Astrocyte (in vitro differentiated cells and primary cell): ENCODE data around the gene SH3BP5L. TPM values are rescaled to one million over a fixed set of nuclear protein-coding genes. Genes with fewer than 3 reads are reported as not detected.

Source experiments
- DNase-seq: peaks from one replicate; pipeline ENCODE4 v3.0.0-alpha.2; 2010; ENCODE audit warnings: low read depth
- FAIRE-seq: peaks from 2 replicates; lab custom pipeline; 2011; peaks lifted over from hg19 to GRCh38; lab: Jason Lieb, UNC
- H2AFZ ChIP-seq: 2 replicates; pipeline ENCODE4 v1.6.0; 2012; ENCODE audit warnings: low read depth, low read length, inconsistent platforms
- H3K27ac ChIP-seq: 2 replicates; pipeline ENCODE4 v1.5.1; 2011; ENCODE audit warnings: low read depth, low read length, inconsistent platforms
- H3K27me3 ChIP-seq: 2 replicates; pipeline ENCODE4 v1.6.0; 2011; ENCODE audit warnings: low read length, inconsistent platforms; ENCODE audit not compliant: insufficient read depth
- H3K36me3 ChIP-seq: 2 replicates; pipeline ENCODE4 v1.5.1; 2011; ENCODE audit warnings: low read length, inconsistent platforms; ENCODE audit not compliant: insufficient read depth
- H3K4me1 ChIP-seq: 2 replicates; pipeline ENCODE4 v1.5.1; 2011; ENCODE audit warnings: low read length, inconsistent platforms; ENCODE audit not compliant: insufficient read depth
- H3K4me2 ChIP-seq: 2 replicates; pipeline ENCODE4 v1.6.0; 2012; ENCODE audit warnings: low read length, inconsistent platforms
- H3K4me3 ChIP-seq: 2 replicates; pipeline ENCODE4 v1.5.1; 2011; ENCODE audit warnings: low read depth, mild to moderate bottlenecking, low read length, inconsistent platforms; ENCODE audit not compliant: insufficient read depth
- H3K79me2 ChIP-seq: 2 replicates; pipeline ENCODE4 v1.6.0; 2012; ENCODE audit warnings: mild to moderate bottlenecking, low read length, inconsistent platforms; ENCODE audit not compliant: insufficient read depth
- H3K9ac ChIP-seq: 2 replicates; pipeline ENCODE4 v1.6.0; 2012; ENCODE audit warnings: mild to moderate bottlenecking, low read length, inconsistent platforms
- H3K9me3 ChIP-seq: 2 replicates; pipeline ENCODE4 v1.5.1; 2012; ENCODE audit warnings: low read depth, mild to moderate bottlenecking, low read length, inconsistent platforms; ENCODE audit not compliant: insufficient read depth
- H4K20me1 ChIP-seq: 2 replicates; pipeline ENCODE4 v1.6.0; 2012; ENCODE audit warnings: low read length, inconsistent platforms; ENCODE audit not compliant: insufficient read depth
- H3K27ac Mint-ChIP-seq: one replicate; pipeline ENCODE4 v1.8.0; 2021; ENCODE audit warnings: mild to moderate bottlenecking, mixed read lengths; ENCODE audit not compliant: unreplicated experiment
- H3K27me3 Mint-ChIP-seq: one replicate; pipeline ENCODE4 v1.8.0; 2021; ENCODE audit warnings: low read depth, mixed read lengths; ENCODE audit not compliant: unreplicated experiment
- H3K36me3 Mint-ChIP-seq: one replicate; pipeline ENCODE4 v1.8.0; 2021; ENCODE audit warnings: low read depth, mixed read lengths; ENCODE audit not compliant: unreplicated experiment
- H3K4me1 Mint-ChIP-seq: one replicate; pipeline ENCODE4 v1.8.0; 2021; ENCODE audit warnings: low read depth, mixed read lengths; ENCODE audit not compliant: unreplicated experiment
- H3K4me3 Mint-ChIP-seq: one replicate; pipeline ENCODE4 v1.8.0; 2021; ENCODE audit warnings: mild to moderate bottlenecking, moderate library complexity, mixed read lengths; ENCODE audit not compliant: unreplicated experiment
- H3K9me3 Mint-ChIP-seq: one replicate; pipeline ENCODE4 v1.8.0; 2021; ENCODE audit warnings: mild to moderate bottlenecking, mixed read lengths; ENCODE audit not compliant: unreplicated experiment
- EZH2 ChIP-seq: IDR thresholded peaks from 2 replicates; pipeline ENCODE4 v1.6.1; 2012; ENCODE audit warnings: mild to moderate bottlenecking, low read length, inconsistent platforms; ENCODE audit not compliant: insufficient read depth
- total RNA-seq: library from RNA; stranded (reverse); gene quantifications from 2 replicates; pipeline ENCODE4 v1.2.1, GENCODE V29; 2021
- TF ChIP-seq, protein P1 (sequence below): IDR thresholded peaks from 2 replicates; pipeline ENCODE4 v1.5.1; 2011; ENCODE audit warnings: low read depth, mild to moderate bottlenecking, inconsistent platforms, low read length, moderate library complexity; ENCODE audit not compliant: insufficient read depth

SH3BP5L gene
- total RNA-seq, 1 donor from 2014 or later: 37.7 TPM

- H3K27me3 ChIP-seq: no peaks in the 10 kb centered on the region
- H4K20me1 ChIP-seq: peaks cover 62% of the 10 kb centered on the region
- H3K27me3 Mint-ChIP-seq: no peaks in the 10 kb centered on the region
- peaks cover 4% of the 10 kb centered on the region for H3K4me1 Mint-ChIP-seq
- H3K9me3 Mint-ChIP-seq: peaks cover 2% of the 10 kb centered on the region
- peaks cover 52% of the 10 kb centered on the region for H3K36me3 ChIP-seq
- no peak overlapping the region for H3K27ac ChIP-seq
- H2AFZ ChIP-seq: no peak overlapping the region
- H3K27ac Mint-ChIP-seq: no peak overlapping the region
- H3K4me2 ChIP-seq: no peak overlapping the region
- peaks cover 48% of the 10 kb centered on the region for H3K36me3 Mint-ChIP-seq
- no peak overlapping the region for H3K4me3 Mint-ChIP-seq
- peaks cover 10% of the 10 kb centered on the region for H3K4me1 ChIP-seq
- DNase-seq: no peak
- TF ChIP-seq EZH2: no peak
- TF ChIP-seq, protein P1, sequence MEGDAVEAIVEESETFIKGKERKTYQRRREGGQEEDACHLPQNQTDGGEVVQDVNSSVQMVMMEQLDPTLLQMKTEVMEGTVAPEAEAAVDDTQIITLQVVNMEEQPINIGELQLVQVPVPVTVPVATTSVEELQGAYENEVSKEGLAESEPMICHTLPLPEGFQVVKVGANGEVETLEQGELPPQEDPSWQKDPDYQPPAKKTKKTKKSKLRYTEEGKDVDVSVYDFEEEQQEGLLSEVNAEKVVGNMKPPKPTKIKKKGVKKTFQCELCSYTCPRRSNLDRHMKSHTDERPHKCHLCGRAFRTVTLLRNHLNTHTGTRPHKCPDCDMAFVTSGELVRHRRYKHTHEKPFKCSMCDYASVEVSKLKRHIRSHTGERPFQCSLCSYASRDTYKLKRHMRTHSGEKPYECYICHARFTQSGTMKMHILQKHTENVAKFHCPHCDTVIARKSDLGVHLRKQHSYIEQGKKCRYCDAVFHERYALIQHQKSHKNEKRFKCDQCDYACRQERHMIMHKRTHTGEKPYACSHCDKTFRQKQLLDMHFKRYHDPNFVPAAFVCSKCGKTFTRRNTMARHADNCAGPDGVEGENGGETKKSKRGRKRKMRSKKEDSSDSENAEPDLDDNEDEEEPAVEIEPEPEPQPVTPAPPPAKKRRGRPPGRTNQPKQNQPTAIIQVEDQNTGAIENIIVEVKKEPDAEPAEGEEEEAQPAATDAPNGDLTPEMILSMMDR: no peak
- peaks cover 47% of the 10 kb centered on the region for H3K79me2 ChIP-seq
- H3K4me3 ChIP-seq: no peak overlapping the region
- no peak overlapping the region for H3K9ac ChIP-seq
- no peak for FAIRE-seq
- H3K9me3 ChIP-seq: no peaks in the 10 kb centered on the region
Measured at GRCh38 chr1:248815407-248816034, 10.2 kb downstream of the SH3BP5L start.

DNA sequence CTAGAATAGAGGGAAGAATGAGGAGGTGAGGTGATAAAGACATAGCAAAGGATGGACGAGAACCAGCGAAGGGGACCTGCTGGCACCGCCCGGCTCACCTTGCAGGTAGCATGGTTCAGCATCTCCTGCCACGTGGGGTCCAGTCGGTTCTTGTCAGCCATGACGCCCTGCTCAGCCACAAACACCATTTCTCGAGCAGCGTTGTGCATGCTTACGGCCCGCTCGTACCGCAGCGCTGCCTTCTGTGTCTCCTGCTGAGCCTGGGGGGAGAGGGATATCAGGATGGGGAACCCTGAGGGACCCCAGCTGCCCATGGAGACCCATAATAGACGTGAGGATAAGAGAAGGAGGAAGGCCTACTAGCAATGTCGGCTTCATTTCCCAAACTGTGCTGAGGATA is 11.4 kb downstream of the SH3BP5L start:
- Histone ChIP-seq H3K4me1 (peaks cover 3% of the 10 kb centered on the region), H2AFZ (no peak overlapping the region), H3K9me3 (no peaks in the 10 kb centered on the region), H3K36me3 (peaks cover 47% of the 10 kb centered on the region), H3K79me2 (peaks cover 36% of the 10 kb centered on the region), H3K27ac (no peak overlapping the region), H3K4me3 (no peak overlapping the region), H4K20me1 (peaks cover 74% of the 10 kb centered on the region), H3K9ac (no peak overlapping the region), H3K4me2 (no peak overlapping the region), H3K27me3 (no peaks in the 10 kb centered on the region)
- TF ChIP-seq, protein P1: no peak
- TF ChIP-seq EZH2: no peak
- FAIRE-seq (no peak), DNase-seq (no peak)
- Mint-ChIP-seq H3K36me3 (peaks cover 44% of the 10 kb centered on the region), H3K27me3 (no peaks in the 10 kb centered on the region), H3K27ac (no peak overlapping the region), H3K4me3 (no peak overlapping the region), H3K9me3 (peaks cover 2% of the 10 kb centered on the region), H3K4me1 (no peaks in the 10 kb centered on the region)

DNA sequence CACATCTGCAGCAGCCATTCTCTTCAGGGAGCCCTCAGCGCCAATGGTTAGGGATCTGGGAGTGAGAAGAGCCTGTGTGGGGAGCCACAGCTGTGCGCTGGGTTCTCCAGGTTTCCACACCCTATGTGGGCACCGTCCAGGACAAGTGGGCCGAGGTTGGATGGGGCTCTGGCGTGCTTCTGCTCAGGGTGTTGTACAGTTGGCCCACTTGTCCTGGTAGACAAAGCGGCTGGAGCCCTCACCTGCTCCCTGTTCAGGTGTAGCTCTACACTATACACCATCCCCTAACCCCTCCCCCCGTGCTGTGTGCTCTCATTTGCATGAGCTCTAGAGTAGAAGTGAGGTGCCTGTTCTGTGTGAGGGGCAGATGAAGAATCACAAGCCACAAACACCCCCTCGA is 12.2 kb downstream of the SH3BP5L start:
- peaks cover 70% of the 10 kb centered on the region for H4K20me1 ChIP-seq
- H3K36me3 ChIP-seq: peaks cover 45% of the 10 kb centered on the region
- Mint-ChIP-seq H3K27me3 (no peaks in the 10 kb centered on the region), H3K27ac (no peak overlapping the region), H3K4me3 (no peak overlapping the region), H3K36me3 (peaks cover 44% of the 10 kb centered on the region), H3K9me3 (peaks cover 2% of the 10 kb centered on the region), H3K4me1 (no peaks in the 10 kb centered on the region)
- no peak for DNase-seq
- no peak overlapping the region for H3K27ac ChIP-seq
- peaks cover 3% of the 10 kb centered on the region for H3K4me1 ChIP-seq
- H3K4me2 ChIP-seq: no peak overlapping the region
- no peaks in the 10 kb centered on the region for H3K27me3 ChIP-seq
- no peak for FAIRE-seq
- no peak overlapping the region for H2AFZ ChIP-seq
- H3K79me2 ChIP-seq: peaks cover 28% of the 10 kb centered on the region
- TF ChIP-seq EZH2: no peak
- TF ChIP-seq, protein P1: no peak
- H3K9me3 ChIP-seq: no peaks in the 10 kb centered on the region
- no peak overlapping the region for H3K4me3 ChIP-seq
- no peak overlapping the region for H3K9ac ChIP-seq
